22Rv1 (cell line): ENCODE data around the gene OCA2.
"Not testable (repeated sequence)": the region's sequence is repeated elsewhere in the genome, so short reads cannot be mapped to it uniquely, and the experiment has no call there.

Experiments used
- ZFX ChIP-seq: fragments of 450-650 bp; IDR thresholded peaks from 2 replicates; pipeline ENCODE4 v1.6.1; 2017; ENCODE audit warnings: antibody characterized with exemption, borderline replicate concordance
- TF ChIP-seq, protein P1 (sequence below): fragments of 450-650 bp; IDR thresholded peaks from 2 replicates; pipeline ENCODE4 v1.5.1; 2017; ENCODE audit warnings: mild to moderate bottlenecking

GRCh38 chr15:28145419-28145818 lies 46.3 kb upstream of the OCA2 start:
- TF ChIP-seq, protein P1, sequence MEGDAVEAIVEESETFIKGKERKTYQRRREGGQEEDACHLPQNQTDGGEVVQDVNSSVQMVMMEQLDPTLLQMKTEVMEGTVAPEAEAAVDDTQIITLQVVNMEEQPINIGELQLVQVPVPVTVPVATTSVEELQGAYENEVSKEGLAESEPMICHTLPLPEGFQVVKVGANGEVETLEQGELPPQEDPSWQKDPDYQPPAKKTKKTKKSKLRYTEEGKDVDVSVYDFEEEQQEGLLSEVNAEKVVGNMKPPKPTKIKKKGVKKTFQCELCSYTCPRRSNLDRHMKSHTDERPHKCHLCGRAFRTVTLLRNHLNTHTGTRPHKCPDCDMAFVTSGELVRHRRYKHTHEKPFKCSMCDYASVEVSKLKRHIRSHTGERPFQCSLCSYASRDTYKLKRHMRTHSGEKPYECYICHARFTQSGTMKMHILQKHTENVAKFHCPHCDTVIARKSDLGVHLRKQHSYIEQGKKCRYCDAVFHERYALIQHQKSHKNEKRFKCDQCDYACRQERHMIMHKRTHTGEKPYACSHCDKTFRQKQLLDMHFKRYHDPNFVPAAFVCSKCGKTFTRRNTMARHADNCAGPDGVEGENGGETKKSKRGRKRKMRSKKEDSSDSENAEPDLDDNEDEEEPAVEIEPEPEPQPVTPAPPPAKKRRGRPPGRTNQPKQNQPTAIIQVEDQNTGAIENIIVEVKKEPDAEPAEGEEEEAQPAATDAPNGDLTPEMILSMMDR, result not testable (repeated sequence)
- not testable (repeated sequence) for TF ChIP-seq ZFX
